Ovary (tissue), 3 donors: ENCODE results near the gene CASP7.

Source experiments
- CTCF ChIP-seq, 3 donors: fragments of 450-650 bp in 2 of 3; fragments of 200-600 bp in 1 of 3; IDR thresholded peaks; one replicate each; pipeline versions ENCODE4 v1.5.1 to v1.8.0; 2016 to 2022; ENCODE audit warnings: antibody characterized with exemption in 3 of 3, mild to moderate bottlenecking in 1 of 3
- POLR2A ChIP-seq: fragments of 450-650 bp; IDR thresholded peaks from one replicate; pipeline ENCODE4 v1.6.1; 2017; ENCODE audit warnings: antibody characterized with exemption, mild to moderate bottlenecking, moderate library complexity
- donor health status: DM: no; HTN: no; CAD: no.

GRCh38 chr10:113756940-113757543 lies 77.3 kb downstream of the CASP7 start:
- no peak for TF ChIP-seq CTCF (IDR thresholded peaks at IDR 0.05)
- TF ChIP-seq POLR2A, result no peak
